Transverse colon (tissue), 4 donors: ENCODE data around the gene SETD3.

Experiments used
- POLR2AphosphoS5 ChIP-seq, 3 donors: sonication (generic); formaldehyde crosslinking; IDR thresholded peaks; one replicate each; pipeline ENCODE4 v1.6.1; 2016; ENCODE audit warnings: antibody characterized with exemption in 3 of 3
- TF ChIP-seq, protein P1 (sequence below), 5 experiments: fragments of 200-600 bp in 3 of 5; fragments of 450-650 bp in 2 of 5; sonication (generic) in 3 of 5; IDR thresholded peaks; 1 replicate in 2 of 5; 2 replicates in 3 of 5; pipeline ENCODE4 v1.5.1; 2016 to 2017; ENCODE audit warnings: antibody characterized with exemption in 5 of 5, inconsistent platforms in 3 of 5, mild to moderate bottlenecking in 2 of 5, moderate library complexity in 1 of 5

DNA sequence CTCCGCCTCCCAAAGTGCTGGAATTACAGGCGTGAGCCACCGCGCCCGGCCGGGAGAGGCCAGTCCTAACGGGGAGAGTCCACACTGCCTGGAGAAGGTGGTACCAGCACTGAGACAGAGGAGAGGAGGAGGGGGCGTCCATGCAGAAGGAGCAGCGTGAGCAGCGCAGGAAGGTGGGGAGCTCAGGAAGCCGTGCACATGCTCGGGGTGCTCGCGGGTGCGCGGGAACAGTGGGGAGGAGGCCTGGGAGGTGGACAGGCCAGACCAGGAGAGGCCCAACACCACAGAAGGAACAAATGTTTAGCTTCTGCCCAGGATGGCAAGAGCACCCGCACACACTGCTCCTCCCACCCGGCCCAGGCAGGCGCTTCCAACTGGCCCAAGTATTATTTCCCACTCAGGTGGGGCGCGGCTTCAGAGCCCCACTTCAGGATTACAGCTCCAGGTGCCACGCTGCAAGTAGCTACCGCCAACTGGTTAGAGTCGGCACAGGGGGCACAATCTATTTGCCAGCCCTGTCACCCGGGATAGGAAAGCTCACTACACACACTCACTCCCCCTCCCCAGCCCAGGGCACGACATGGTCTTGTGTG lies 127.9 kb downstream of the SETD3 start:
- TF ChIP-seq, protein P1, sequence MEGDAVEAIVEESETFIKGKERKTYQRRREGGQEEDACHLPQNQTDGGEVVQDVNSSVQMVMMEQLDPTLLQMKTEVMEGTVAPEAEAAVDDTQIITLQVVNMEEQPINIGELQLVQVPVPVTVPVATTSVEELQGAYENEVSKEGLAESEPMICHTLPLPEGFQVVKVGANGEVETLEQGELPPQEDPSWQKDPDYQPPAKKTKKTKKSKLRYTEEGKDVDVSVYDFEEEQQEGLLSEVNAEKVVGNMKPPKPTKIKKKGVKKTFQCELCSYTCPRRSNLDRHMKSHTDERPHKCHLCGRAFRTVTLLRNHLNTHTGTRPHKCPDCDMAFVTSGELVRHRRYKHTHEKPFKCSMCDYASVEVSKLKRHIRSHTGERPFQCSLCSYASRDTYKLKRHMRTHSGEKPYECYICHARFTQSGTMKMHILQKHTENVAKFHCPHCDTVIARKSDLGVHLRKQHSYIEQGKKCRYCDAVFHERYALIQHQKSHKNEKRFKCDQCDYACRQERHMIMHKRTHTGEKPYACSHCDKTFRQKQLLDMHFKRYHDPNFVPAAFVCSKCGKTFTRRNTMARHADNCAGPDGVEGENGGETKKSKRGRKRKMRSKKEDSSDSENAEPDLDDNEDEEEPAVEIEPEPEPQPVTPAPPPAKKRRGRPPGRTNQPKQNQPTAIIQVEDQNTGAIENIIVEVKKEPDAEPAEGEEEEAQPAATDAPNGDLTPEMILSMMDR (IDR thresholded peaks at IDR 0.05) = no peak
- TF ChIP-seq POLR2AphosphoS5 (IDR thresholded peaks at IDR 0.05) = no peak
